H9 (cell line): ENCODE measurements around the gene GGA2. TPM values are rescaled to one million over a fixed set of nuclear protein-coding genes. Genes with fewer than 3 reads are reported as not detected.
A peak's percentile ranks its signal among the peaks of the same experiment; 100 is the strongest.

Experiments used
- DNase-seq: peaks from one replicate; pipeline ENCODE4 v3.0.0-alpha.2; 2017
- H2AFZ ChIP-seq: one replicate; pipeline ENCODE4 v1.6.1; 2013; ENCODE audit warnings: mild to moderate bottlenecking, low read length, control low read depth, moderate library complexity
- H2AK5ac ChIP-seq: 2 replicates; pipeline ENCODE4 v1.6.1; 2013; ENCODE audit warnings: low read length, control low read depth, mixed read lengths; ENCODE audit not compliant: insufficient read length
- H2BK120ac ChIP-seq: one replicate; pipeline ENCODE4 v1.6.1; 2013; ENCODE audit warnings: low read depth, mild to moderate bottlenecking, low read length, control low read depth, inconsistent platforms; ENCODE audit not compliant: poor library complexity, severe bottlenecking
- H2BK12ac ChIP-seq: 2 replicates; pipeline ENCODE4 v1.6.1; 2013; ENCODE audit warnings: low read length, control low read depth, mixed read lengths, low read depth; ENCODE audit not compliant: insufficient read length
- H2BK15ac ChIP-seq: 2 replicates; pipeline ENCODE4 v1.6.1; 2013; ENCODE audit warnings: low read depth, low read length, control low read depth
- H2BK20ac ChIP-seq: one replicate; pipeline ENCODE4 v1.6.1; 2013; ENCODE audit warnings: low read depth, mild to moderate bottlenecking, low read length, control low read depth, inconsistent platforms; ENCODE audit not compliant: poor library complexity, severe bottlenecking
- H2BK5ac ChIP-seq: 2 replicates; pipeline ENCODE4 v1.6.1; 2013; ENCODE audit warnings: low read length, control low read depth, mixed read lengths; ENCODE audit not compliant: insufficient read length
- H3K14ac ChIP-seq: 2 replicates; pipeline ENCODE4 v1.6.1; 2013; ENCODE audit warnings: low read length, control low read depth; ENCODE audit not compliant: insufficient read depth
- H3K18ac ChIP-seq: 2 replicates; pipeline ENCODE4 v1.6.1; 2013; ENCODE audit warnings: low read depth, mild to moderate bottlenecking, mixed read lengths, low read length, control low read depth; ENCODE audit not compliant: insufficient read length
- H3K23ac ChIP-seq: 2 replicates; pipeline ENCODE4 v1.6.1; 2013; ENCODE audit warnings: low read length, control low read depth, mixed read lengths, low read depth; ENCODE audit not compliant: insufficient read length
- H3K23me2 ChIP-seq: 2 replicates; pipeline ENCODE4 v1.6.1; 2013; ENCODE audit warnings: low read depth, mild to moderate bottlenecking, mixed read lengths, low read length, control low read depth; ENCODE audit not compliant: insufficient read length, poor library complexity, severe bottlenecking
- H3K27ac ChIP-seq: 2 replicates; pipeline ENCODE4 v1.5.1; 2013; ENCODE audit warnings: low read length, control low read depth, mixed read lengths, low read depth; ENCODE audit not compliant: insufficient read length
- H3K27me3 ChIP-seq: 2 replicates; pipeline ENCODE4 v1.6.1; 2013; ENCODE audit warnings: low read length, control low read depth, inconsistent platforms; ENCODE audit not compliant: insufficient read depth
- H3K4ac ChIP-seq: 2 replicates; pipeline ENCODE4 v1.6.1; 2013; ENCODE audit warnings: low read depth, mild to moderate bottlenecking, control low read depth, inconsistent platforms, low read length, moderate library complexity
- H3K4me1 ChIP-seq: 2 replicates; pipeline ENCODE4 v1.6.1; 2013; ENCODE audit warnings: low read length, control low read depth, inconsistent platforms; ENCODE audit not compliant: insufficient read depth
- H3K4me2 ChIP-seq: 2 replicates; pipeline ENCODE4 v1.6.1; 2013; ENCODE audit warnings: low read length, control low read depth, mixed read lengths; ENCODE audit not compliant: insufficient read length, insufficient read depth
- H3K56ac ChIP-seq: 2 replicates; pipeline ENCODE4 v1.6.1; 2013; ENCODE audit warnings: low read depth, mild to moderate bottlenecking, mixed read lengths, low read length, control low read depth; ENCODE audit not compliant: insufficient read length
- H3K79me1 ChIP-seq: 2 replicates; pipeline ENCODE4 v1.6.1; 2013; ENCODE audit warnings: low read depth, mild to moderate bottlenecking, moderate library complexity, low read length, control low read depth, inconsistent platforms; ENCODE audit not compliant: insufficient read depth, poor library complexity, severe bottlenecking
- H3K79me2 ChIP-seq: 2 replicates; pipeline ENCODE4 v1.6.1; 2013; ENCODE audit warnings: low read length, control low read depth, inconsistent platforms; ENCODE audit not compliant: insufficient read depth
- H3K9ac ChIP-seq: 2 replicates; pipeline ENCODE4 v1.6.1; 2013; ENCODE audit warnings: low read length, control low read depth, mixed read lengths; ENCODE audit not compliant: insufficient read length; ENCODE audit errors: extremely low read depth
- H3K9me3 ChIP-seq: one replicate; pipeline ENCODE4 v1.6.1; 2013; ENCODE audit warnings: low read depth, low read length, inconsistent platforms; ENCODE audit not compliant: control insufficient read depth
- H3T11ph ChIP-seq: one replicate; pipeline ENCODE4 v1.6.1; 2013; ENCODE audit warnings: mild to moderate bottlenecking, low read length, control low read depth, inconsistent platforms
- H4K20me1 ChIP-seq: one replicate; pipeline ENCODE4 v1.6.1; 2013; ENCODE audit not compliant: control insufficient read depth, insufficient read length, insufficient read depth
- H4K5ac ChIP-seq: 2 replicates; pipeline ENCODE4 v1.6.1; 2013; ENCODE audit warnings: low read depth, mild to moderate bottlenecking, mixed read lengths, low read length, control low read depth; ENCODE audit not compliant: insufficient read length
- H4K8ac ChIP-seq: replicated peaks from 2 replicates; pipeline ENCODE4 v1.6.1; 2013; ENCODE audit warnings: low read length, control low read depth, mixed read lengths, low read depth; ENCODE audit not compliant: insufficient read length
- H4K91ac ChIP-seq: 2 replicates; pipeline ENCODE4 v1.6.1; 2013; ENCODE audit warnings: low read depth, mild to moderate bottlenecking, moderate library complexity, mixed read lengths, low read length, control low read depth; ENCODE audit not compliant: insufficient read length
- H3K27ac Mint-ChIP-seq, 3 experiments: 2 replicates in 2 of 3; 3 replicates in 1 of 3; pipeline ENCODE4 v1.8.0; 2020 to 2021; ENCODE audit warnings: mixed read lengths in 3 of 3, mild to moderate bottlenecking in 1 of 3, moderate library complexity in 1 of 3
- H3K27me3 Mint-ChIP-seq: 2 replicates; pipeline ENCODE4 v1.8.0; 2021; ENCODE audit warnings: low read depth, mild to moderate bottlenecking, moderate library complexity, mixed read lengths
- H3K36me3 Mint-ChIP-seq, 3 experiments: 2 replicates in 2 of 3; 3 replicates in 1 of 3; pipeline ENCODE4 v1.8.0; 2020 to 2021; ENCODE audit warnings: low read depth in 3 of 3, mixed read lengths in 3 of 3; ENCODE audit not compliant: insufficient read depth in 1 of 3
- H3K4me1 Mint-ChIP-seq, 2 experiments: 2 replicates each; pipeline ENCODE4 v1.8.0; 2020; ENCODE audit warnings: mixed read lengths in 2 of 2
- H3K4me3 Mint-ChIP-seq, 2 experiments: 2 replicates in 1 of 2; 3 replicates in 1 of 2; pipeline ENCODE4 v1.8.0; 2020 to 2021; ENCODE audit warnings: mild to moderate bottlenecking in 2 of 2, mixed read lengths in 2 of 2, moderate library complexity in 1 of 2
- H3K9me3 Mint-ChIP-seq, 2 experiments: 2 replicates in 1 of 2; 3 replicates in 1 of 2; pipeline ENCODE4 v1.8.0; 2020; ENCODE audit warnings: mild to moderate bottlenecking in 2 of 2, mixed read lengths in 2 of 2, moderate library complexity in 1 of 2
- CTCF ChIP-seq: fragments of 200-600 bp; sonication (generic); conservative IDR thresholded peaks from 3 replicates; pipeline ENCODE4 v1.8.0; 2021; ENCODE audit warnings: antibody characterized with exemption, mild to moderate bottlenecking
- WGBS: extraction: QIAGEN DNeasy Blood & Tissue Kit; methylation state at CpG from one replicate; pipeline ENCODE4 v1.1.7; 2013; ENCODE audit warnings: missing lambda C conversion rate, low lambda C conversion rate, mixed read lengths; ENCODE audit not compliant: insufficient read length; ENCODE audit errors: extremely low coverage; 5-methylcytosine and 5-hydroxymethylcytosine counted together
- total RNA-seq: library from RNA; stranded (reverse); gene quantifications from 2 replicates; pipeline ENCODE4 v1.2.1, GENCODE V29; 2021

Gene GGA2
- total RNA-seq, 1 experiment from 2014 or later, result 143 TPM

- Histone ChIP-seq H3K27ac (no peak overlapping the region), H2BK20ac (no peak overlapping the region), H3K79me1 (no peaks in the 10 kb centered on the region), H4K91ac (no peak overlapping the region), H4K5ac (no peak overlapping the region), H4K8ac (no peak overlapping the region), H4K20me1 (no peaks in the 10 kb centered on the region), H3K23me2 (no peaks in the 10 kb centered on the region), H2BK12ac (no peak overlapping the region), H3K79me2 (no peaks in the 10 kb centered on the region), H3K18ac (no peak overlapping the region), H3K9me3 (no peaks in the 10 kb centered on the region), H3K4me1 (no peaks in the 10 kb centered on the region), H2BK15ac (no peak overlapping the region), H3T11ph (no peak overlapping the region), H2BK120ac (no peak overlapping the region), H3K27me3 (no peaks in the 10 kb centered on the region), H3K4me2 (no peak overlapping the region), H2AK5ac (no peak overlapping the region), H2AFZ (no peak overlapping the region), H2BK5ac (no peak overlapping the region), H3K4ac (no peak overlapping the region), H3K23ac (no peak overlapping the region), H3K9ac (no peak overlapping the region), H3K56ac (no peak overlapping the region), H3K14ac (no peak overlapping the region)
- Mint-ChIP-seq H3K27me3 (no peaks in the 10 kb centered on the region), H3K4me3 (no peak overlapping the region), H3K36me3 (peaks cover 50 to 90% (median 89%) of the 10 kb centered on the region in 3 experiments; a peak in 6 of 7 replicates), H3K4me1 (peaks cover 0 to 3% of the 10 kb centered on the region in 2 experiments; a peak in 1 of 4 replicates), H3K9me3 (no peaks in the 10 kb centered on the region), H3K27ac (peak overlapping the region; percentile 27 to 92 (median 36); a peak in 5 of 7 replicates)
- no peak for DNase-seq
- WGBS, result no CpG with 5 or more reads among the region's 14 CpGs
- TF ChIP-seq CTCF, result no peak
Measured at GRCh38 chr16:23491490-23492391, 18.6 kb downstream of the GGA2 start.
